ENCODE results near the gene PRMT2. TPM values are rescaled to one million over a fixed set of nuclear protein-coding genes. Genes with fewer than 3 reads are reported as not detected.

PRMT2 gene
- total RNA-seq, 1 experiment from 2014 or later: 101 TPM

DNA sequence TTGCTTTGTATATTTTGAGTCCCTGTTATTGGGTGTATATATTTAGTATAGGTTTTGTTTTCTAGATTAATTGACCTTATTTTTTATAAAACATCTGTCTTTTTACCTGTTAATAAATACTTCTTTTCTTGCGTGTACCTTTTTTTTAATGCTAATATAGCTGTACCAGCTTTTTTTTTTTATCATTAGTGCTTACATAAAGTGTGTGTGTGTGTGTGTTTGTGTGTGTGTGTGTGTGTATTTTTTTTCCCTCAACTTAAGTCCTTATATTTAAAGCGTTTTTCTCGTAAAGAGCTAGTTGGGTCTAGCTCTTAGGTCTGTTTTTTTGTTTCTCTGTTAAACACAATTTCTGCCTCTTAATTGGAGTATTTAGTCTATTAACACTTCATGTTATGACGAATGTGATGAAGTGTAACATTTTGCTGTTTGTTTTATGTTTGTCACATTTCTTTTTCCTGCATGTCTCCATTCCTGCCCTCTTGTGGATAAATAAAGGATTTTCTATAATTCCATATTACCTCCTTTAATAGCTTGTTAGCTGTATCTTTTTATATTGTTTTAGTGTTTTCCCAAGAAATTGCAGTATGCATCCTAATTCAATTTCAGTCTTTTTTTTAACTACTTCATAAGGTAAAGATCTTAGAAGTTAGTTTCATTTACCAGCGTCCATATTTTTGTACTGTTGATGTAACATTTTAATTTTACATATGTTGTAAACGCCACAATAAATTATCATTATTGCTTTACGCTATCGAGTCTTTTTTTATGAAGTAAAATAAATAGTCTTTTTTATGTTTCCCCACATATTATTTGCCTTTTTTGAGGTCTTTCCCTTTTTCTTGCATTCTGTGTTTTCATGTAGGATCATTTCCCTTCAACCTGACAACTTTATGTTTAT lies 4.3 kb downstream of the PRMT2 start:
- POLR2A ChIA-PET (ENCODE audit: unreplicated experiment): interaction anchor here (0.6 to 0.7 kb wide), 2 partner anchors 193 to 203 kb away, joined by 5 to 10 read pairs; no protein-coding TSS in a partner anchor

DNA sequence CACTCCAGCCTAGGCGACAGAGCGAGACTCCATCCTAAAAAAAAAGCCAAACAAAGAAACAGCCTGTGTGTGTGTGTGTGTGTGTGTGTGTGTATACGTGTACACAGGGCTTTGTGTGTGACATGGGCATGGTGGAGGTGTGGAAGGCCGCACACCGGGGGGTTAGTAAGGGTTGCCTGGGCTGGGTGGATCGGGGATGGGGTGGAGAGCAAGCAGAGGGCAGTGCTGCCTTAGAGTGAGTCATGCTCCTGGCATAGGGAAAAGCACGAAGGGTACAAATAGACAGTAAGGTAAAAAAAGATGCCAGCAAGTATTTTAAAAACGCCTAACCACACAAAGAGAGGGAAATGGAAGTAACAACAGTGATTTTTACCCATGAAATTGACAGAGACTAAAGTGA lies 6.2 kb downstream of the PRMT2 start:
- H3K4me3 ChIP-seq (ENCODE audit: low read length): no peak overlapping the region
- no peaks in the 10 kb centered on the region for H3K27me3 ChIP-seq (ENCODE audit: low read length)
- peaks cover 46% of the 10 kb centered on the region for H3K79me2 ChIP-seq (ENCODE audit: low read length)
- intact Hi-C loops (cut with micrococcal nuclease): no loop called here
- peaks cover 38% of the 10 kb centered on the region for H3K36me3 ChIP-seq (ENCODE audit: low read depth, low read length)
- no peaks in the 10 kb centered on the region for H3F3A ChIP-seq (ENCODE audit: low read length, unreplicated experiment)
- no peak overlapping the region for H3K9ac ChIP-seq (ENCODE audit: low read length)
- BruUV-seq (replicated peaks): no TSS peak
- TF ChIP-seq EZH2 (IDR thresholded peaks at IDR 0.05; ENCODE audit: low read length, unreplicated experiment): no peak
- TF ChIP-seq, protein P1, sequence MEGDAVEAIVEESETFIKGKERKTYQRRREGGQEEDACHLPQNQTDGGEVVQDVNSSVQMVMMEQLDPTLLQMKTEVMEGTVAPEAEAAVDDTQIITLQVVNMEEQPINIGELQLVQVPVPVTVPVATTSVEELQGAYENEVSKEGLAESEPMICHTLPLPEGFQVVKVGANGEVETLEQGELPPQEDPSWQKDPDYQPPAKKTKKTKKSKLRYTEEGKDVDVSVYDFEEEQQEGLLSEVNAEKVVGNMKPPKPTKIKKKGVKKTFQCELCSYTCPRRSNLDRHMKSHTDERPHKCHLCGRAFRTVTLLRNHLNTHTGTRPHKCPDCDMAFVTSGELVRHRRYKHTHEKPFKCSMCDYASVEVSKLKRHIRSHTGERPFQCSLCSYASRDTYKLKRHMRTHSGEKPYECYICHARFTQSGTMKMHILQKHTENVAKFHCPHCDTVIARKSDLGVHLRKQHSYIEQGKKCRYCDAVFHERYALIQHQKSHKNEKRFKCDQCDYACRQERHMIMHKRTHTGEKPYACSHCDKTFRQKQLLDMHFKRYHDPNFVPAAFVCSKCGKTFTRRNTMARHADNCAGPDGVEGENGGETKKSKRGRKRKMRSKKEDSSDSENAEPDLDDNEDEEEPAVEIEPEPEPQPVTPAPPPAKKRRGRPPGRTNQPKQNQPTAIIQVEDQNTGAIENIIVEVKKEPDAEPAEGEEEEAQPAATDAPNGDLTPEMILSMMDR (conservative IDR thresholded peaks at IDR 0.05; ENCODE audit: low read depth, low read length): no peak
- TF ChIP-seq EZH2phosphoT487 (IDR thresholded peaks at IDR 0.05; ENCODE audit: borderline replicate concordance, low read length): no peak
- ChIA-PET CTCF (no interaction called here), POLR2A (ENCODE audit: unreplicated experiment) (no interaction called here)
- peaks cover 12% of the 10 kb centered on the region for H4K20me1 ChIP-seq (ENCODE audit: low read length)
- ATAC-seq (no peak), DNase-seq (no peak)
- H2AFZ ChIP-seq (ENCODE audit: low read length): no peak overlapping the region
- H3K27ac ChIP-seq (ENCODE audit: low read length): no peak overlapping the region
- H3K4me2 ChIP-seq (ENCODE audit: low read length): no peak overlapping the region
- no peaks in the 10 kb centered on the region for H3K9me3 ChIP-seq (ENCODE audit: low read length)
- H3K9me2 ChIP-seq (replicated peaks; ENCODE audit: low read length): no peaks in the 10 kb centered on the region
- H3K4me1 ChIP-seq (ENCODE audit: insufficient read depth, low read length): peaks cover 28% of the 10 kb centered on the region

More for the DNA sequence above, 4.3 kb downstream of the PRMT2 start:
- Histone ChIP-seq H4K20me1 (ENCODE audit: low read length) (peaks cover 17% of the 10 kb centered on the region), H3K36me3 (ENCODE audit: low read depth, low read length) (peaks cover 22% of the 10 kb centered on the region), H3K27me3 (ENCODE audit: low read length) (no peaks in the 10 kb centered on the region), H3K4me1 (ENCODE audit: insufficient read depth, low read length) (peaks cover 37% of the 10 kb centered on the region), H3K4me3 (ENCODE audit: low read length) (no peak overlapping the region), H3K9me2 (replicated peaks; ENCODE audit: low read length) (no peaks in the 10 kb centered on the region), H3F3A (ENCODE audit: low read length, unreplicated experiment) (no peaks in the 10 kb centered on the region), H3K9ac (ENCODE audit: low read length) (no peak overlapping the region), H3K4me2 (ENCODE audit: low read length) (peak overlapping the region; percentile 97), H2AFZ (ENCODE audit: low read length) (no peak overlapping the region), H3K79me2 (ENCODE audit: low read length) (peaks cover 54% of the 10 kb centered on the region), H3K9me3 (ENCODE audit: low read length) (no peaks in the 10 kb centered on the region), H3K27ac (ENCODE audit: low read length) (no peak overlapping the region)
- CTCF ChIA-PET: interaction anchor here (0.6 to 0.7 kb wide), 6 partner anchors 13 to 269 kb away, joined by 3 to 8 read pairs (median 4); no protein-coding TSS in a partner anchor
- intact Hi-C loops (cut with micrococcal nuclease): no loop called here
- ATAC-seq: no peak
- DNase-seq: peak; percentile 58
- BruUV-seq (replicated peaks): no TSS peak
- TF ChIP-seq, protein P1 (conservative IDR thresholded peaks at IDR 0.05; ENCODE audit: low read depth, low read length): peak; percentile 81
- TF ChIP-seq EZH2 (IDR thresholded peaks at IDR 0.05; ENCODE audit: low read length, unreplicated experiment): no peak

Measured in PC-3 (cell line).